Heart right ventricle (tissue), 16 donors: Measurements from ENCODE around the gene NHSL2. TPM values are rescaled to one million over a fixed set of nuclear protein-coding genes. Genes with fewer than 3 reads are reported as not detected.

ENCODE experiments used
- ATAC-seq, 8 donors: fragments of 200-7000 bp; cut with Tn5 transposase; one replicate each; pipeline ENCODE4 v1.9.1; 2020; ENCODE audit warnings: mild to moderate bottlenecking in 8 of 8, moderate library complexity in 8 of 8, moderate number of reproducible peaks in 1 of 8
- DNase-seq, 2 donors: peaks; one replicate each; pipeline ENCODE4 v3.0.0-alpha.2; 2020
- H3K27ac ChIP-seq, 10 donors: fragments of 200-600 bp; sonication (generic) in 2 of 10; one replicate each; pipeline versions ENCODE4 v1.5.0 to v1.8.0; 2020 to 2022; ENCODE audit warnings: mild to moderate bottlenecking in 3 of 10
- H3K27me3 ChIP-seq, 7 donors: fragments of 200-600 bp; one replicate each; pipeline ENCODE4 v1.8.0; 2021 to 2022; ENCODE audit warnings: mild to moderate bottlenecking in 2 of 7
- H3K36me3 ChIP-seq, 9 donors: fragments of 200-600 bp; sonication (generic) in 1 of 9; one replicate each; pipeline versions ENCODE4 v1.5.0 to v1.8.0; 2020 to 2022; ENCODE audit warnings: mild to moderate bottlenecking in 2 of 9
- H3K4me1 ChIP-seq, 9 donors: fragments of 200-600 bp; sonication (generic) in 1 of 9; one replicate each; pipeline versions ENCODE4 v1.5.0 to v1.8.0; 2020 to 2022; ENCODE audit warnings: mild to moderate bottlenecking in 4 of 9
- H3K4me3 ChIP-seq, 10 donors: fragments of 200-600 bp; sonication (generic) in 2 of 10; one replicate each; pipeline versions ENCODE4 v1.5.0 to v1.8.0; 2020 to 2022; ENCODE audit warnings: mild to moderate bottlenecking in 7 of 10, moderate library complexity in 2 of 10
- H3K9me3 ChIP-seq, 11 donors: fragments of 200-600 bp in 10 of 11; sonication (generic) in 2 of 11; one replicate each; pipeline versions ENCODE4 v1.5.0 to v1.8.0; 2013 to 2022; ENCODE audit warnings: mild to moderate bottlenecking in 2 of 11, control low read depth in 1 of 11, moderate library complexity in 1 of 11
- CTCF ChIP-seq, 9 donors: fragments of 200-600 bp; sonication (generic) in 2 of 9; IDR thresholded peaks; one replicate each; pipeline versions ENCODE4 v1.5.0 to v1.8.0; 2021 to 2022; ENCODE audit warnings: antibody characterized with exemption in 9 of 9, mild to moderate bottlenecking in 5 of 9, moderate library complexity in 1 of 9
- WGBS, 2 donors: extraction: QIAGEN DNeasy Blood & Tissue Kit; methylation state at CpG; one replicate each; pipeline ENCODE4 v1.1.7; 2013; ENCODE audit warnings: inconsistent platforms in 1 of 2; 5-methylcytosine and 5-hydroxymethylcytosine counted together
- intact Hi-C, 10 donors: fragments of 100-400 bp; cut with DNase I; formaldehyde crosslinking; loops; one replicate each; pipeline versions ENCODE4 v1.11.1 to v1.14.2; 2022
- polyA plus RNA-seq, 2 donors: library from polyadenylated mRNA; stranded (reverse); fragments of 200-250 nt; gene quantifications; one replicate each; pipeline ENCODE4 v1.2.3, GENCODE V29; 2013
- total RNA-seq, 10 donors: library from RNA; stranded (reverse); fragmentation: NEBNext Ultra II Directional in 3 of 10; extraction: Animal tissue kit (Norgen Biotek cat#: 25700) in 3 of 10; gene quantifications; one replicate each; pipeline versions ENCODE4 v1.2.1 to v1.2.4, GENCODE V29; 2021 to 2023
- donor health status: Arrhythmogenic right ventricular cardiomyopathy.
- donor health status: ischemic (EF 13 %, LVEDD 7.1; RV severe dilation, severe dysfunction).
- donor health status: healthy with polysubstance abuse.
- donor health status: DM: no; HTN: yes; CAD: no.
- donor health status: DM: no; HTN: no; CAD: no.
- donor health status: ischemic (EF 25% LVEDD 6.9; RV normal size, moderate dysfunction).
- donor health status: ischemic (EF 25% LVEDD 5.7; RV mildly dilated, moderate dysfunction).
- donor health status: healthy.
- donor health status: DM: yes; HTN: yes; CAD: no.
- donor health status: Ischemic cardiomyopathy.
- donor health status: ischemic (EF 35%, LVEDD 5.7; RV mildly dilated, moderate dysfunction).
- donor health status: nonischemic (EF 11% LVEDD 7.7; RV severe dilation, severe dysfunction).
- donor health status: DM: yes; HTN: yes; CAD: no.
- donor health status: PGD.
- donor health status: ischemic (EF 29% LVEDD 5.4; RV normal size, mild dysfunction).
- donor health status: nonischemic (EF 23%, LVEDD 6.1; RV moderate dilation, normal function).

The NHSL2 gene
- total and polyA plus RNA-seq, 12 donors, result 0.86 to 8.4 (median 6.2) TPM

- Histone ChIP-seq H3K27me3 (peaks cover 0 to 82% (median 0%) of the 10 kb centered on the region in 7 donors), H3K36me3 (no peaks in the 10 kb centered on the region), H3K9me3 (no peaks in the 10 kb centered on the region), H3K27ac (peak overlapping the region in 3 of 10 donors; percentile 1 to 51 (median 12)), H3K4me1 (peaks cover 0 to 24% (median 6%) of the 10 kb centered on the region in 9 donors), H3K4me3 (no peak overlapping the region)
- WGBS, 2 donors, result 81% methylated on average over 3 of the region's 3 CpGs
- intact Hi-C loops, result loop anchor here in 4 of 10 donors (2.0 to 5.0 kb wide), 2 partner anchors 107 to 108 kb away; no protein-coding TSS in a partner anchor
- no peak for TF ChIP-seq CTCF (IDR thresholded peaks at IDR 0.05)
- ATAC-seq (no peak), DNase-seq (no peak)
These were observed 108.8 kb downstream of the NHSL2 start for GRCh38 chrX:72019487-72019886.

GRCh38 chrX:72020204-72020603, 109.6 kb downstream of the NHSL2 start:
- Histone ChIP-seq H3K27me3 (peaks cover 0 to 81% (median 0%) of the 10 kb centered on the region in 7 donors), H3K27ac (peak overlapping the region in 4 of 10 donors; percentile 1 to 51 (median 30)), H3K4me3 (no peak overlapping the region), H3K4me1 (peaks cover 0 to 24% (median 6%) of the 10 kb centered on the region in 9 donors), H3K9me3 (no peaks in the 10 kb centered on the region), H3K36me3 (no peaks in the 10 kb centered on the region)
- intact Hi-C loops, result loop anchor here in 3 of 10 donors (2.0 to 10.0 kb wide), 3 partner anchors 55 to 107 kb away; no protein-coding TSS in a partner anchor
- 62 to 67% methylated on average over 3 of the region's 3 CpGs for WGBS, 2 donors
- peak in 2 of 8 donors; percentile 15 to 30 for ATAC-seq
- no peak for TF ChIP-seq CTCF (IDR thresholded peaks at IDR 0.05)
- DNase-seq, result no peak

GRCh38 chrX:72020788-72021187, 110.1 kb downstream of the NHSL2 start:
- 93% methylated on average over 3 of the region's 3 CpGs for WGBS, 2 donors
- H3K4me3 ChIP-seq, result no peak overlapping the region
- DNase-seq (no peak), ATAC-seq (no peak)
- H3K9me3 ChIP-seq, result no peaks in the 10 kb centered on the region
- TF ChIP-seq CTCF (IDR thresholded peaks at IDR 0.05), result no peak
- intact Hi-C loops, result loop anchor here in 3 of 10 donors (2.0 to 10.0 kb wide), 3 partner anchors 54 to 107 kb away; no protein-coding TSS in a partner anchor
- H3K36me3 ChIP-seq, result no peaks in the 10 kb centered on the region
- peaks cover 0 to 86% (median 0%) of the 10 kb centered on the region in 7 donors for H3K27me3 ChIP-seq
- H3K27ac ChIP-seq, result peak overlapping the region in 2 of 10 donors; percentile 48 to 51
- H3K4me1 ChIP-seq, result peaks cover 0 to 24% (median 6%) of the 10 kb centered on the region in 9 donors

- intact Hi-C loops, result loop anchor here in 3 of 10 donors (2.0 to 10.0 kb wide), 3 partner anchors 53 to 105 kb away; no protein-coding TSS in a partner anchor
- Histone ChIP-seq H3K4me3 (no peak overlapping the region), H3K4me1 (peaks cover 0 to 24% (median 6%) of the 10 kb centered on the region in 9 donors), H3K27me3 (peaks cover 0 to 78% (median 0%) of the 10 kb centered on the region in 7 donors), H3K9me3 (no peaks in the 10 kb centered on the region), H3K27ac (no peak overlapping the region), H3K36me3 (no peaks in the 10 kb centered on the region)
- 66 to 80% methylated on average over 2 of the region's 2 CpGs for WGBS, 2 donors
- peak in 7 of 9 donors; percentile 19 to 44 (median 25) for TF ChIP-seq CTCF (IDR thresholded peaks at IDR 0.05)
- DNase-seq (no peak), ATAC-seq (no peak)
These were observed 111.3 kb downstream of the NHSL2 start for GRCh38 chrX:72021975-72022374.
